Panc1 (cell line): ENCODE results near the gene TPRN. TPM values are rescaled to one million over a fixed set of nuclear protein-coding genes. Genes with fewer than 3 reads are reported as not detected.

ENCODE experiments used
- ATAC-seq: fragments of 200-7000 bp; cut with Tn5 transposase; 2 replicates; pipeline ENCODE4 v1.9.1; 2020; ENCODE audit warnings: mild to moderate bottlenecking, moderate library complexity
- BruUV-seq: library from RNA; stranded (reverse); fragments of 400-500 nt; replicated peaks from 2 replicates; lab custom pipeline; 2021; lab: Mats Ljungman, UMichigan
- CTCF ChIA-PET: fragments of 300-600 bp; sonication (Branson Sonifier 250); formaldehyde crosslinking; loops from one replicate; lab custom pipeline; 2022; ENCODE audit warnings: antibody characterized with exemption; lab: Charles Lee
- POLR2A ChIA-PET: fragments of 300-600 bp; sonication (Branson Sonifier 250); formaldehyde crosslinking; loops from one replicate; lab custom pipeline; 2022; ENCODE audit warnings: antibody characterized with exemption; lab: Charles Lee
- DNase-seq: peaks from one replicate; pipeline ENCODE4 v3.0.0-alpha.2; 2010; ENCODE audit warnings: low read depth, low spot score
- H3K27ac ChIP-seq: 2 replicates; pipeline ENCODE4 v1.5.1; 2011; ENCODE audit warnings: mild to moderate bottlenecking, low read length, inconsistent platforms
- H3K27me3 ChIP-seq: fragments of 200-500 bp; sonication (Bioruptor generic); 2 replicates; pipeline ENCODE4 v1.6.0; 2014; ENCODE audit warnings: low read length, inconsistent platforms; ENCODE audit not compliant: control insufficient read depth, insufficient read depth
- H3K36me3 ChIP-seq: fragments of 200-500 bp; sonication (Bioruptor generic); 2 replicates; pipeline ENCODE4 v1.5.1; 2014; ENCODE audit warnings: inconsistent platforms, mild to moderate bottlenecking, low read length, moderate library complexity; ENCODE audit not compliant: control insufficient read depth, insufficient read depth
- H3K4me1 ChIP-seq: 2 replicates; pipeline ENCODE4 v1.5.1; 2011; ENCODE audit warnings: inconsistent platforms, mild to moderate bottlenecking, low read length, moderate library complexity; ENCODE audit not compliant: control insufficient read depth, insufficient read depth
- H3K4me3 ChIP-seq, 2 experiments: 2 replicates each; pipeline ENCODE4 v1.5.1; 2011 to 2012; ENCODE audit warnings: low read depth in 2 of 2, low read length in 2 of 2, mild to moderate bottlenecking in 2 of 2, inconsistent platforms in 1 of 2, moderate library complexity in 1 of 2
- H3K9me3 ChIP-seq: fragments of 200-500 bp; sonication (Bioruptor generic); 2 replicates; pipeline ENCODE4 v1.5.1; 2014; ENCODE audit warnings: low read depth, mild to moderate bottlenecking, inconsistent platforms, low read length, moderate library complexity; ENCODE audit not compliant: control insufficient read depth, insufficient read depth
- CTCF ChIP-seq: fragments of 450-650 bp; IDR thresholded peaks from 2 replicates; pipeline ENCODE4 v1.5.1; 2017; ENCODE audit warnings: mild to moderate bottlenecking
- POLR2AphosphoS5 ChIP-seq: IDR thresholded peaks from 2 replicates; pipeline ENCODE4 v1.6.1; 2012; ENCODE audit warnings: mild to moderate bottlenecking, low read depth, low read length, moderate library complexity
- REST ChIP-seq, 2 experiments: IDR thresholded peaks; 2 replicates each; pipeline ENCODE4 v1.6.1; 2011 to 2012; ENCODE audit warnings: low read depth in 2 of 2, control low read depth in 1 of 2, low read length in 1 of 2, mild to moderate bottlenecking in 1 of 2, moderate library complexity in 1 of 2; ENCODE audit not compliant: insufficient read depth in 1 of 2
- SIN3A ChIP-seq: IDR thresholded peaks from 2 replicates; pipeline ENCODE4 v1.6.1; 2012; ENCODE audit warnings: low read depth, mild to moderate bottlenecking, low read length, moderate library complexity, borderline replicate concordance; ENCODE audit not compliant: insufficient read depth
- TCF7L2 ChIP-seq: IDR thresholded peaks from 2 replicates; pipeline ENCODE4 v1.6.1; 2011; ENCODE audit warnings: mild to moderate bottlenecking, low read depth, low read length, inconsistent platforms
- in situ Hi-C: cut with HindIII; loops from 2 replicates; pipeline ENCODE4 v1.10.0; 2016; ENCODE audit warnings: low sequenced_read_pairs, low pct_unique_long_range_greater_than_20kb
- intact Hi-C: fragments of 100-400 bp; cut with micrococcal nuclease; formaldehyde crosslinking; loops from one replicate; pipeline ENCODE4 v1.10.0; 2022; ENCODE audit not compliant: unreplicated experiment
- total RNA-seq: library from RNA; stranded (reverse); gene quantifications from one replicate; pipeline ENCODE4 v1.2.1, GENCODE V29; 2021; ENCODE audit not compliant: unreplicated experiment

The TPRN gene
- total RNA-seq, 1 experiment from 2014 or later = 21.7 TPM

GRCh38 chr9:137183980-137184595 lies 16.5 kb downstream of the TPRN start:
- BruUV-seq = no TSS peak
- H3K36me3 ChIP-seq = no peaks in the 10 kb centered on the region; the same call in 1 of the 2 replicates
- in situ Hi-C loops = no loop called here
- no peaks in the 10 kb centered on the region for H3K27me3 ChIP-seq
- ChIA-PET POLR2A (no interaction called here), CTCF (no interaction called here)
- no peak overlapping the region for H3K4me3 ChIP-seq
- H3K4me1 ChIP-seq = peaks cover 11% of the 10 kb centered on the region
- no peak overlapping the region for H3K27ac ChIP-seq
- intact Hi-C loops = no loop called here
- ATAC-seq (no peak), DNase-seq (no peak)
- TF ChIP-seq REST (IDR thresholded peaks at IDR 0.05; ENCODE audit: insufficient read depth in 1 of 2, low read depth in 2 of 2, low read length in 1 of 2) = no peak
- no peak for TF ChIP-seq TCF7L2
- no peak for TF ChIP-seq POLR2AphosphoS5
- no peak for TF ChIP-seq SIN3A
- TF ChIP-seq CTCF = no peak
- H3K9me3 ChIP-seq = no peaks in the 10 kb centered on the region

GRCh38 chr9:137182836-137183235 lies 17.7 kb downstream of the TPRN start:
- CTCF ChIA-PET = no interaction called here
- BruUV-seq = no TSS peak
- DNase-seq (no peak), ATAC-seq (no peak)
- no peaks in the 10 kb centered on the region for H3K27me3 ChIP-seq
- H3K27ac ChIP-seq = no peak overlapping the region
- H3K4me3 ChIP-seq = no peak overlapping the region
- in situ Hi-C loops = no loop called here
- H3K4me1 ChIP-seq = peaks cover 11% of the 10 kb centered on the region
- intact Hi-C loops = no loop called here
- H3K36me3 ChIP-seq = no peaks in the 10 kb centered on the region; the same call in 1 of the 2 replicates
- POLR2A ChIA-PET = no interaction called here
- H3K9me3 ChIP-seq = no peaks in the 10 kb centered on the region
- TF ChIP-seq CTCF (no peak), SIN3A (no peak), TCF7L2 (no peak), REST (IDR thresholded peaks at IDR 0.05; ENCODE audit: insufficient read depth in 1 of 2, low read depth in 2 of 2, low read length in 1 of 2) (no peak), POLR2AphosphoS5 (no peak)
